OCI-LY3 (cell line): ENCODE measurements around the gene LAPTM5.
A peak's percentile ranks its signal among the peaks of the same experiment; 100 is the strongest.

ENCODE experiments used
- H2AFZ ChIP-seq: fragments of 200-600, 300-600 bp; shearing (Covaris generic); 2 replicates; pipeline ENCODE4 v1.6.0; 2014; ENCODE audit warnings: antibody characterized with exemption, low read depth, low read length
- H3K27ac ChIP-seq: fragments of 200-600, 300-600 bp; sonication (generic); 2 replicates; pipeline ENCODE4 v1.5.1; 2014; ENCODE audit warnings: mild to moderate bottlenecking, low read length, moderate library complexity, mixed read lengths
- H3K27me3 ChIP-seq: fragments of 200-600, 300-600 bp; sonication (generic); 2 replicates; pipeline ENCODE4 v1.6.1; 2014; ENCODE audit warnings: low read depth, low read length, mixed read lengths
- H3K36me3 ChIP-seq: fragments of 200-600, 300-600 bp; sonication (generic); replicated peaks from 2 replicates; pipeline ENCODE3; 2014; ENCODE audit warnings: low read depth, low read length, mixed read lengths
- H3K4me1 ChIP-seq: fragments of 300-600, 200-600 bp; sonication (generic); 2 replicates; pipeline ENCODE4 v1.6.1; 2014; ENCODE audit warnings: low read length, mixed read lengths
- H3K4me2 ChIP-seq: fragments of 200-600, 300-600 bp; sonication (generic); 2 replicates; pipeline ENCODE4 v1.6.1; 2014; ENCODE audit warnings: low read length, mixed read lengths
- H3K4me3 ChIP-seq: fragments of 300-600, 200-600 bp; sonication (generic); 2 replicates; pipeline ENCODE4 v1.5.1; 2014; ENCODE audit warnings: antibody characterized with exemption, mild to moderate bottlenecking, low read length, moderate library complexity
- H3K79me2 ChIP-seq: fragments of 300-600, 200-600 bp; shearing (Covaris generic); 2 replicates; pipeline ENCODE4 v1.6.1; 2014; ENCODE audit warnings: mild to moderate bottlenecking, low read length, mixed read lengths
- H3K9ac ChIP-seq: fragments of 300-600, 200-600 bp; shearing (Covaris generic); 2 replicates; pipeline ENCODE4 v1.6.0; 2014; ENCODE audit warnings: mild to moderate bottlenecking, low read length, moderate library complexity
- H3K9me3 ChIP-seq: fragments of 200-600, 300-600 bp; shearing (Covaris generic); 2 replicates; pipeline ENCODE4 v1.6.1; 2014; ENCODE audit warnings: low read length, mixed read lengths; ENCODE audit not compliant: insufficient read depth
- H4K20me1 ChIP-seq: fragments of 200-600, 300-600 bp; sonication (generic); 2 replicates; pipeline ENCODE4 v1.6.1; 2016; ENCODE audit warnings: low read length, mixed read lengths; ENCODE audit not compliant: insufficient read depth
- CTCF ChIP-seq: fragments of 200-600, 300-600 bp; sonication (generic); IDR thresholded peaks from 2 replicates; pipeline ENCODE4 v1.5.1; 2014; ENCODE audit warnings: antibody characterized with exemption, low read length, low read depth
- EZH2phosphoT487 ChIP-seq: fragments of 200-600 bp; shearing (Covaris generic); IDR thresholded peaks from 2 replicates; pipeline ENCODE4 v1.6.1; 2018; ENCODE audit warnings: antibody characterized with exemption, mixed run types, low read depth

LAPTM5 gene

GRCh38 chr1:30758785-30759380, 1.3 kb upstream of the LAPTM5 start:
- no peaks in the 10 kb centered on the region for H3K9me3 ChIP-seq
- peak overlapping the region; percentile 100 for H3K4me2 ChIP-seq
- H3K9ac ChIP-seq: 0 out of 2 replicates have a peak overlapping the region, but pooled peaks have one; percentile 21
- peaks cover 81% of the 10 kb centered on the region for H3K4me1 ChIP-seq
- no peak overlapping the region for H2AFZ ChIP-seq
- no peaks in the 10 kb centered on the region for H3K27me3 ChIP-seq
- peaks cover 15% of the 10 kb centered on the region for H3K36me3 ChIP-seq
- 0 out of 2 replicates have a peak overlapping the region, but pooled peaks have one; percentile 39 for H3K4me3 ChIP-seq
- peaks cover 8% of the 10 kb centered on the region; the same call in 1 of the 2 replicates for H4K20me1 ChIP-seq
- TF ChIP-seq CTCF (no peak), EZH2phosphoT487 (no peak)
- no peak overlapping the region for H3K27ac ChIP-seq
- H3K79me2 ChIP-seq: peaks cover 47% of the 10 kb centered on the region

GRCh38 chr1:30758121-30758688, 631 bp upstream of the LAPTM5 start:
- peaks cover 17% of the 10 kb centered on the region for H3K36me3 ChIP-seq
- H3K9me3 ChIP-seq: no peaks in the 10 kb centered on the region
- no peak overlapping the region for H2AFZ ChIP-seq
- no peaks in the 10 kb centered on the region for H3K27me3 ChIP-seq
- H3K4me1 ChIP-seq: peaks cover 82% of the 10 kb centered on the region
- peak overlapping the region; percentile 87 for H3K4me3 ChIP-seq
- H4K20me1 ChIP-seq: peaks cover 8% of the 10 kb centered on the region; the same call in 1 of the 2 replicates
- peaks cover 54% of the 10 kb centered on the region for H3K79me2 ChIP-seq
- peak overlapping the region; percentile 99 for H3K27ac ChIP-seq
- H3K9ac ChIP-seq: peak overlapping the region; percentile 96
- H3K4me2 ChIP-seq: peak overlapping the region; percentile 100
- TF ChIP-seq CTCF: no peak
- no peak for TF ChIP-seq EZH2phosphoT487

- peak overlapping the region; percentile 96 for H3K9ac ChIP-seq
- peak overlapping the region; percentile 87 for H3K4me3 ChIP-seq
- TF ChIP-seq EZH2phosphoT487 (no peak), CTCF (no peak)
- peaks cover 68% of the 10 kb centered on the region for H3K79me2 ChIP-seq
- H3K27me3 ChIP-seq: no peaks in the 10 kb centered on the region
- no peaks in the 10 kb centered on the region for H3K9me3 ChIP-seq
- H3K4me1 ChIP-seq: peaks cover 82% of the 10 kb centered on the region
- H3K36me3 ChIP-seq: peaks cover 26% of the 10 kb centered on the region
- H2AFZ ChIP-seq: no peak overlapping the region
- peak overlapping the region; percentile 99 for H3K27ac ChIP-seq
- H3K4me2 ChIP-seq: peak overlapping the region; percentile 100
- peaks cover 8% of the 10 kb centered on the region; the same call in 1 of the 2 replicates for H4K20me1 ChIP-seq
These were observed 826 bp downstream of the LAPTM5 start for GRCh38 chr1:30756545-30757351.

GRCh38 chr1:30756206-30756544, 1.4 kb downstream of the LAPTM5 start:
- Histone ChIP-seq H2AFZ (no peak overlapping the region), H3K4me1 (peaks cover 82% of the 10 kb centered on the region), H3K27ac (peak overlapping the region; percentile 99), H3K9me3 (no peaks in the 10 kb centered on the region), H3K79me2 (peaks cover 74% of the 10 kb centered on the region), H4K20me1 (peaks cover 8% of the 10 kb centered on the region; the same call in 1 of the 2 replicates), H3K4me3 (peak overlapping the region; percentile 87), H3K36me3 (peaks cover 29% of the 10 kb centered on the region), H3K27me3 (no peaks in the 10 kb centered on the region), H3K4me2 (peak overlapping the region; percentile 100), H3K9ac (peak overlapping the region; percentile 96)
- TF ChIP-seq CTCF (no peak), EZH2phosphoT487 (no peak)
